NCI-H524 treated with DMSO at 0.1 percent for 48 hours (cell line): ENCODE results near the gene SORD.
"Not testable (repeated sequence)": the region's sequence is repeated elsewhere in the genome, so short reads cannot be mapped to it uniquely, and the experiment has no call there.

ENCODE experiments used
- DNase-seq: peaks from one replicate; lab custom pipeline; 2025; lab: John Stamatoyannopoulos, UW

SORD gene

GRCh38 chr15:45097466-45097865 is 74.5 kb downstream of the SORD start:
- no peak for DNase-seq

DNA sequence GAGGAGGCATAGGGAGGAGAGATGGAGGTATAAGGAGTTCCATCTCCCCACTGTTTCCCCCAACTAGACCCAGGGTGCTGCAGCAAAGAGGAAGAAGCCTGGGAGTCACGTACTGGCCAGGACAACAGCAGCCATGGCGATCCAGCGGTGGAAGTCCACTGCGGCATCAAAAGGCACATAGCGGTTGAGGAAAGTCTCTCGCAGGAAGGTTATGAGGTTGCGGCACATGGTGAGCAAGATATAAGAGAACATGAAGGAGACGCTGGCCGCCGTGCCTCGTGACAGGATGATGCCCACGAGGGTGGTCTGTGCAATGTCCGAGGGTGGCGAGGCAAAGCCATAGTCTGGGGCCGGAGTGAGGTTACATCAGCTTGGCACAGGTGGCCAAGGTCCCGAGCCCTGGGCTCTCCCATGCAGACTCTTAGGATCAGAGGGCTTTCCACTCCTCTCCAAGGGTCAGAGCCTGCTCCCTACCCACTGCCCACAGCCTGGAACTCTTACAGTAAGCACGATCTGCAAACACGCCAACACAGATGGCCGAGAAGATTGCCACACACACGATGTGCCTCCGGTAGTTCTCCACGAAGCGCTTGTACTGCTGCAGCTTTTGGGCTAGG is 76.7 kb downstream of the SORD start:
- DNase-seq = no peak

GRCh38 chr15:45100884-45101625 is 78.1 kb downstream of the SORD start:
- no peak for DNase-seq

- DNase-seq = no peak
These were observed 78.8 kb downstream of the SORD start for GRCh38 chr15:45101749-45102148.

- DNase-seq = no peak
These were observed 79.2 kb downstream of the SORD start for GRCh38 chr15:45102226-45102625.

DNA sequence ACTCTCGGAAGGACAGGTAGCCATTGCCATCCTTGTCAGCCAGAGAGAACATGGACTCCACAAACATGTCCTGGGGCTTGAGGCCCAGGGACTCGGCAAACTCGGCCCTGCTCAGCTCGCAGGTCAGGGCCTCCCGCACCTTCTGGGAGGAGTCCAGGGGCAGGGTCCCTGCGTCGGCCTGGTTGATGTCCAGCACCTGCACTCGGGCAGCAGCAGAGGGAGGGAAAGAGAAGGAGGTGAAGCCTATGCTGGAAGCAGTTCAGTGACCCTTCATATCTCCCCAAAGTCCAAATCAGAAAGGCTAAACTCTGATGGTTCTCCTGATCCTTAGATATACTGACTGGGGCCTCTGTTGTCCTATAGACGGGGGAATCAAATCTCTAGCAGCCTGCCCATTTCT is 81.2 kb downstream of the SORD start:
- not testable (repeated sequence) for DNase-seq

DNA sequence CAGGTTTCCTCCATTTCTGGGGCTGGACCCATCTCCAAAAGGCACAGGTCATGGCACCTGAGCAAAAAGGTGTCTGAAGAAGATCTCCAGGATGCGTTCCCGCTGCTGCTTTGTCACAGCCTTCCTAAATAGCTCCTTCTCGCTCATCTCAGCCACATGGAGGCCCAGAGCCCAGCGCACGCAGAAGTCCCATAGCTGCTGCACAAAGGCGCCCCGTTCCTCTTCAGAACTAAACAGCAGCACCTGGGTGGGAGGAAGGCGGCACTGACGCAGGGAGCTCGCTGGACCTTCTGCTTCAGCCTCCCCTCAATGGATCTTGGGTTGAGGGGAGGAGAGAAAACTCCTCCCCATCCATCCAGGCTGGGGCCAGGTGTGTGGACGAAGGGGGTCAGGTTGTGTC is 82.6 kb downstream of the SORD start:
- DNase-seq = no peak

DNA sequence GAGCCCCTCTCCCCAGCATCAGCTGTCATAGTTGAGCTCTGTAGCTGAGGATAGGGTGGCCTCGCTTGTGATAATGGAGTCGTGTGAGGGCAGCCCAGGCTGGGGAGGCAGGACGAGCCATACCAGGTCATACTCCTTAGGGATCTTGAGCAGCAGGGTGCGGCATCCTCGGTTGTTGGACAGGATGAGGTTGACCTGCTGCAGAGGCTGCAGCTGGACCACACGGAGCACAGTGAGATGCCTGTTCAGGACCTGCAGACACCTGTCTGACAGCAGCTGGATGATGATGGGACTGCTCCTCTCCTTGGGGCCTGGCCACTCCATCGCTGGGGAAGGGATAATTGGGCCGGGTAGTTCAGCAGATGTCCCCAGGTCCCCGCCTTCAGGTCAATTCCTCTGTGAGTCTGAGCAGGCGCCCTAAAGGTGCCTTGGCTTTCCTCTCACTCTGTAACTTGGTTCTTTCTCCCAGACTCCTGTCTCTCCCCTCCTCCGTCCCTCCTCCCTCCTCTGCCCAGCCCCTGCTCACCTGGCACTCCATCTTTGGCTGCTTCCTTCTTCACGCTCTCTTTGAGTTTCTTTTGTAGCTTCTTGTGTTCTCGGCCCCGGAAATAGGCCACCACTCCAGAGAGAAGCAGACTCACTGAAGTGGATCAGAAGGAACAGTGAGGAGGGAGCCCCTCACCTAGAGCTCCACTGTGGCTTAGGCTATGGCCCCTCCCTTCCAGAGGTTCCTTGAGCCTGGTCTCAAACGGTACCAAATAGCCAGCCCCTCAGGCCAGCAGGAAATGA is 83.2 kb downstream of the SORD start:
- no peak for DNase-seq

GRCh38 chr15:45107941-45108630 is 85.1 kb downstream of the SORD start:
- DNase-seq = no peak

DNA sequence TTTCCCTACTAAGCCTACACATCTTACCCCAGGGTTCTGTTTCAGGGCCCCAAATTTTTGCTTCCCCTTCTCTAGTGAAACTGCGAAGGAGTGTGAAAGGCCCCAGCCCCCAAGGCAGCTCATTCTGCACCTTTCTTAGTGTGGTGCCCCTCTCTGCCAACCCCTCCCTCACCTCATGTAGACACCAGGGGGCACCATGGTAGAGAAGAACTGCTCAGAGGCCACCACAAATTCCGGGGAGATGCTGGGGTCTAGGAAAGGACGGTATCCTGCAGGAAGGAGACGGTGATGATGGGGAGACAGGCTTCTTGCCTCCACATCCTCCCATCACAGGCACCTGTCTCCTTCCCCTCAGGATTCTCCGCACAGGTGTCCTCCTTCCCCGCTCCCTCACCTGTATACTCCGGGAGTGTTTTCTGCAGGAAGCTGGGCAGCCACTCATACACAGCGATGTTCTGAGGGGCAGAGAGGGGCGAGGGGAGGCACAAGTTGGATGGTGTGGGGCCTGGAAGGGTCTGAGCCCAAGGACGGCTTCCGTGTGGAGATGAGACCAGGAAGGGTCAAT is 87.3 kb downstream of the SORD start:
- no peak for DNase-seq

DNA sequence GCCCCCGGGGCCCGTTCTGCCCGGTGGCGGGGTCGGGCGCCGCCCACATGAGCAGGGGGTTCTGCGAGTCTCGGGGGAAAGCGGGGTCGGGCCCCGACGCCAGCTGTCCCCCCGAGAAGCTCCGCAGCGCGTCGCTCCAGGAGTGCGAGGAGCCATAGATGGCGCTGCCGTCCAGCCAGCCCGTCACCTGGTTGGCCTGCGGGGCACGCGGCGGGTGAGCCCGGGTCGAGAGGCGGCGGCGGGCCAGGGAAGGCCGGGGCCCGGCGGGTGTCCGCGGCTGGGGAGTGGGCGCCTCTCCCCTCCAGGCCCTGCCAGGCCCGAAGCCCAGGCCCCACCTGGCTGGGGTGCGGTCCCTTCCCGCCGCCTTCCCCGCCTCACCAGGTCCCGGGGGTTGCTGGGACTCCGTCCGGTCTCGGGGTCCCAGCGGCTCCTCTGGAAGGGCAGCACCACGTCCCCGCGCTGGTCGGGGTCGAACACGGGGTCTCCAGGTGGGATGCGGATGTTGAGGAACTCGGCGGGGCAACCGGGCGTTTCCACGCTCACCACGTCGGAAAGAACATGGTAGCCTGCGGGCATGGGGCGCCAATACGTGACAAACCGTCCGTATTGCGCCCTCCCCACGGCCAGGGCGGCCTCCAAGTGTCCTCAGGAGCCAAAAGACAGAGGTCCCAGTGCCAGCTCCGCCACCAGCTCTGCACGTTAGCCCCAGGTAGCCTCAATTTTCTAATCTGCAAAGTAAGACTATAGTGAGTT is 88.6 kb downstream of the SORD start:
- no peak for DNase-seq

- no peak for DNase-seq
These were observed 89.2 kb downstream of the SORD start for GRCh38 chr15:45112143-45112590.

GRCh38 chr15:45112591-45113379 is 89.8 kb downstream of the SORD start:
- DNase-seq = no peak

DNA sequence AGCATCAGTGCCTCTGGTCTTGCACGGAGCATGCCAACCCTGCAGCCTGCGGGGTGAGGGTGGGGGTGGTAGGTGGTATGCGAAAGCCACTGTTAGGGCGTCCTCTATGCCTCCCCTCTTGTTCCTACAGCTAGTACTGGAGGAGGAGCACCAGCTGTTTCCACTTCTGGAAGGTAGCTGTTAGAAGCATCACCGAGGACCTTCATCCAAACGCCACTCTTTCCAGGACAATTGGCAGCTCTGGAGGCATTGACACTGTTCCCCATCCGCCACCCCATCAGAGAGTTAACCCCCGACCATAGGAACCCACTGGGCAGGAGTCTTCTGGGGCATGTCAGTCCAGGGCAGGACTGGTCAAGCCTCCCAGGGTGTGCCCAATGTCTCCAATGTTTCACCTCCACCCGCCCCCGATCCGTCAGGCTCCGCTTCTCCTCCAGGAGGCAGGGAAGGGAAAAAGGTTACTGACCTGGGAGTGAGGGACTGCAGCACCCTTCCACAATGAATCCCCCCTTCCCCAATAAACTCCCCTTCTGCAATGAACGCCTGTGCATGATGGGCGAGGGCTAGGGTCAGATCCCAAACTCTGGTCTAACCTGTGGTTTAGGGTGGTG is 90.5 kb downstream of the SORD start:
- no peak for DNase-seq

DNA sequence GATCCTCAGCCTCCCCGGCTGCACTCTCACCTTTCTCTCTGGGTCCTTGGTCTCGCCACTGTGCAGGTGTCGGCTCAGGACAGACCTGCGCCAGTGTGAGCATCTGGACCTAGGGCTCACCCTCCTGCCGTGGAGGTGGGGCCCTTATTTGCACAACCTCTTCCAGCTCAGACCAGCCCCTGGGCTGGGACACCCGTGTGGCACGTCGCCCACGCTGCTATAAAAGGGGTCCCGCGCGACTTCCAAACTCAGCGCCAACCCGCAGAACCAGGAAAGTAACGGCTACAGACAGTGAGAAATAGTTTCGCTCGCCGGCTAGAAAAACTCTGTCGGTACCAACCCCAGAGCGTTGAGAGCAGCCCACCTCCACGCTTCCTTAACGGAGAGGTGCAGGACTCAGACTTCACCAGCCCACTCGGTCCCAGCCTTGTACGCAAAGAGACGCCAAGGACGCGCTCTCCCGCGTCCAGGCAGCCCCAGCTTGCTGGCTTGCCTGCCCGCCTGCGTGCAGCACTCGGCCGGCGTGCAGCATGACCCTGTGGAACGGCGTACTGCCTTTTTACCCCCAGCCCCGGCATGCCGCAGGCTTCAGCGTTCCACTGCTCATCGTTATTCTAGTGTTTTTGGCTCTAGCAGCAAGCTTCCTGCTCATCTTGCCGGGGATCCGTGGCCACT is 91.2 kb downstream of the SORD start, which contains the start of the genes DUOX2 and DUOXA2:
DUOX2 (minus strand) TSS at position 97 of the 675 bp plus-strand sequence. CDS start 761 bp downstream, outside the sequence.
DUOXA2 (plus strand) TSS at position 251 of the 675 bp plus-strand sequence; CDS start at position 531, 280 bp downstream.
- no peak for DNase-seq

GRCh38 chr15:45114751-45115085 is 91.7 kb downstream of the SORD start:
- no peak for DNase-seq

GRCh38 chr15:45115312-45115820 is 92.4 kb downstream of the SORD start:
- DNase-seq = no peak

DNA sequence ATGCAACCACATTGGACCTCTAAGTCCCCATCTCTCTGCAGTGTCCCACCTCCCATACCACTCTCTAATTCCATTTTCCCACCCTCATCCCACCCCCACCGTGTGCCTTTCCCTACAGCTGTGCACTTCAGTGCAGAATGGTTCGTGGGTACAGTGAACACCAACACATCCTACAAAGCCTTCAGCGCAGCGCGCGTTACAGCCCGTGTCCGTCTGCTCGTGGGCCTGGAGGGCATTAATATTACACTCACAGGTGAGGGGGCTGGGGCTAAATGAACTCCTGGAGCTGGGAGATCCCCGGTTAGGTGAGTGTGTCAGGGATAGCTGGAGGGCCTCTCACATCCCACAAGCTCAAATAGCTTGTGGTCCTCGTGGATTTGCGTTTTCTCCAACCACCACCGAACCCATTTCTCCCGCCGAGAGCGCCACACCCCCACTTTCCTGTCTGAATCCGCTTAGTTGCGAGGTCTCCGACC is 93.0 kb downstream of the SORD start:
- no peak for DNase-seq
